ENCODE data around the gene PLCD3.

GRCh38 chr17:45149669-45150664 lies 17.7 kb upstream of the PLCD3 start:
- no peak for TF ChIP-seq CBX8 (IDR thresholded peaks at IDR 0.05; ENCODE audit: borderline replicate concordance, low read depth, low read length)
- TF ChIP-seq CTCF (IDR thresholded peaks at IDR 0.05; ENCODE audit: control extremely low read depth in 1 of 3, insufficient read depth in 1 of 3, low read depth in 1 of 3, low read length in 3 of 3): no peak
- TF ChIP-seq POU5F1 (IDR thresholded peaks at IDR 0.05; ENCODE audit: low read depth, low read length): no peak
- TF ChIP-seq POLR2A (IDR thresholded peaks at IDR 0.05; ENCODE audit: control extremely low read depth in 1 of 2, low read depth in 2 of 2, low read length in 2 of 2): peak in 1 of 2 experiments; percentile 27; a peak in 1 of 3 replicates
- no peak for TF ChIP-seq ZNF274 (IDR thresholded peaks at IDR 0.05; ENCODE audit: borderline replicate concordance, extremely low read depth, low read length)
- TF ChIP-seq RNF2 (IDR thresholded peaks at IDR 0.05; ENCODE audit: borderline replicate concordance, low read depth, low read length, missing control alignments, poor library complexity, severe bottlenecking): no peak
- TF ChIP-seq SIN3A (conservative IDR thresholded peaks at IDR 0.05 in 1 of 2, IDR thresholded peaks at IDR 0.05 in 1 of 2; ENCODE audit: low read depth in 1 of 2, low read length in 2 of 2): 0 out of 4 replicates have a peak, but pooled peaks of 1 of the 2 experiments have one; percentile 18
- no peak for TF ChIP-seq RAD21 (IDR thresholded peaks at IDR 0.05 in 1 of 2, conservative IDR thresholded peaks at IDR 0.05 in 1 of 2; ENCODE audit: low read depth in 2 of 2, low read length in 2 of 2)
- no peak for TF ChIP-seq HDAC6 (IDR thresholded peaks at IDR 0.05; ENCODE audit: low read depth, low read length)
- TF ChIP-seq EZH2 (IDR thresholded peaks at IDR 0.05; ENCODE audit: low read depth, low read length, severe bottlenecking): peak; percentile 12
- TF ChIP-seq KDM1A (IDR thresholded peaks at IDR 0.05; ENCODE audit: borderline replicate concordance, low read length): no peak
- TF ChIP-seq TBP (IDR thresholded peaks at IDR 0.05; ENCODE audit: low read depth, low read length): no peak
- TF ChIP-seq SAP30 (IDR thresholded peaks at IDR 0.05; ENCODE audit: insufficient read depth, insufficient replicate concordance, low read length): no peak
- no peak for TF ChIP-seq RBBP5 (IDR thresholded peaks at IDR 0.05; ENCODE audit: borderline replicate concordance, low read depth, low read length)
